Activated T-cell treated with anti-CD3 and anti-CD28 coated beads, Interleukin-2, amount 50 U/mL, for 1 hour (primary cell): ENCODE results near the gene ZBED1.
"Not testable (repeated sequence)": the region's sequence is repeated elsewhere in the genome, so short reads cannot be mapped to it uniquely, and the experiment has no call there.

Experiments used
- DNase-seq: peaks from one replicate; pipeline ENCODE4 v3.0.0-alpha.2; 2020

Gene ZBED1

DNA sequence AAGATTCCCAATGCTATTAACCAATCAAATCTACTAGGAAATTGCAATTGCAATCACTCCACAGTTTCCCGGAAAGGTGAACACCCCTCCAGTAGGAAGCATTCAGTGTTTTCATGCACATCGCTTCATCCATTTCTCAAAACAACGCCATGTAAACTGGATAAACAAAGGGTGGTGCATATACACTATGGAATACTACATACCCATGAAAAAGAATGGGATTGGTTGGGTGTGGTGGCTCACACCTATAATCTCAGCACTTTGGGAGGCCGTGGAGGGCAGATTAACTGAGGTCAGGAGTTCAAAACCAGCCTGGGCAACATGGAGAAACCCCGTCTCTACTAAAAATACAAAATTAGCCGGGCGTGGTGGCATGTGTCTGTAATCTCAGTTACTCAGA lies 29.1 kb downstream of the ZBED1 start:
- no peak for DNase-seq

DNA sequence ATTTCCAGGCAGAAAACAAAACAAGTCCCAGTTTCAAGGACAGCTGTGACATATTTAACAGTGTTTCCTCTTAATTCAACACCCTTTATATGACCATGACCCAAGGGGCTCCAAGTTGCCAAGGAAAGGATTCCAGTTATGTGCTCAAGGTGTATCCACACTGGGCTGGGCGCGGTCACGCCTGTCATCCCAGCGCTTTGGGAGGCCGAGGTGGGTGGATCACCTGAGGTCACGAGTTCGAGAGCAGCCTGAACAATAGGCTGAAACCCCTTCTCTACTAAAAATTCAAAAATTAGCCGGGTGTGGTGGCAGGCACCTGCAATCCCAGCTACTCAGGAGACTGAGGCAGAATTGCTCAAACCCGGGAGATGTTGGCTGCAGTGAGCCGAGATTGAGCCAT lies 29.6 kb downstream of the ZBED1 start:
- not testable (repeated sequence) for DNase-seq

DNA sequence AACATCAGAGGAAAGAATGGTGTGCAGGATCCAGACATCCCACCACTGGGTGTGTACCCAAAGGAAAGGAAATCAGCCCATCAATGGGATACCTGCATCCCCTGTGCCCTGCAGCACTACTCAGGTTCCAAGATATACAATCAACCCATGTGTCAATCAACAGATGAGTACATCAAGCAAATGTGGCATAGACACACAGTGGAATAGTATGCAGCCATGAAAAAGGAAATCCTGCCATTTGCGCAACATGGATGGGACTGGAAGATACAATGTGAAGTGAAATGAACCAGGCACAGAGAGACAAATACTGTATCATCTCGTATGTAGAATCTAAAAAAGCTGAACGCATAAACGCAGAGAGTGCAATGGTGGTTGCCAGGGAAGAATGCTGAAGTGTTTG lies 30.9 kb downstream of the ZBED1 start:
- not testable (repeated sequence) for DNase-seq

DNA sequence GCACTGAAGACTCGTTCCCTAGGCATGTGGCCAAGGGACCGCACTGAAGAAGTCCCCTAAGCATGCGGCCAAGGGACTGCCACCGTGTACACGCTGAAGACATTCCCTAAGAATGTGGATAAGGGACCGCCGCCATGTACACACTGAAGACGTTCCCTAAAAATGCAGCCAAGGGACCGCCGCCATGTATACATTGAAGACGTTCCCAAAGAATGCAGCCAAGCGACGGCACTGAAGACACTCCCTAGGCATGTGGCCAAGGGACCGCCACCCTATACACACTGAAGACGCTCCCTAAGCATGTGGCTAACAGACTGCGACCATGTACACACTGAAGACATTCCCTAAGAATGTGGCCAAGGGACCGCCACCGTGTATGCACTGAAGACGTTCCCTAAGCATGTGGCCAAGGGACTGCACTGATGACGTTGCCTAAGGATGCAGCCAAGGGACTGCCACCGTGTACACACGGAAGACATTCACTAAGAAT lies 31.5 kb downstream of the ZBED1 start:
- DNase-seq, result no peak

DNA sequence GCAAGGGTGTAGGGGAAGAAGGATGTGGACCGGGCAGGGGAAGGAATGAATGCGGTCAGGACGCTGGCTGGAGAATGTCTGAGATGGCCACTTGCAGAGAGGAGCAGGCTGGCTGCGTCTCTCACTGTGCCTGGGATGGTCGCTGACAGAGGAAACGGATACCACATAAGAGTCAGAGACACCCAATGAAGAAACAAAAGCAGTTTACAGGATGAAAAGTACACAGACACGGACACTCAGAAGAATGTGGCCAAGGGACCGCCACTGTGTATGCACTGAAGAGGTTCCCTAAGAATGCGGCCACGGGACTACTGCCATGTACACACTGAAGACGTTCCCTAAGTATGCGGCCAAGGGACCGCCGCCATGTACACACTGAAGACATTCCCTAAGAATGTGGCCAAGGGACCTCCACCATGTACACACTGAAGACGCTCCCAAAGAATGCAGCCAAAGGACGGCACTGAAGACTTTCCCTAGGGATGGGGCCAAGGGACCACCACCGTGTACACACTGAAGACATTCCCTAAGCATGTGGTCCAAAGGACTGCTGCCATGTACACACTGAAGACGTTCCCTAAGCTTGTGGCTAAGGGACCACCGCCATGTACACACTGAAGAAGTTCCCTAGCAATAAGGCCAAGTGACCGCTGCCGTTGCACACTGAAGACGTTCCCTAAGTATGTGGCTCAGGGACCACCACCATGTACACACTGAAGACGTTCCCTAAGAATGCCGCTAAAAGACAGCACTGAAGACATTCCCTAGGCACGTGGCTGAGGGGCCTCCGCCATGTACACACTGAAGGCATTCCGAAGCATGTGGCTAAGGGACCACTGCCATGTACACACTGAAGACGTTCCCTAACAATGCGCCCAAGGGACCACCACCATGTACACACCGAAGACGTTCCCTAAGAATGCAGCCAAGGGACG lies 32.2 kb downstream of the ZBED1 start:
- no peak for DNase-seq

DNA sequence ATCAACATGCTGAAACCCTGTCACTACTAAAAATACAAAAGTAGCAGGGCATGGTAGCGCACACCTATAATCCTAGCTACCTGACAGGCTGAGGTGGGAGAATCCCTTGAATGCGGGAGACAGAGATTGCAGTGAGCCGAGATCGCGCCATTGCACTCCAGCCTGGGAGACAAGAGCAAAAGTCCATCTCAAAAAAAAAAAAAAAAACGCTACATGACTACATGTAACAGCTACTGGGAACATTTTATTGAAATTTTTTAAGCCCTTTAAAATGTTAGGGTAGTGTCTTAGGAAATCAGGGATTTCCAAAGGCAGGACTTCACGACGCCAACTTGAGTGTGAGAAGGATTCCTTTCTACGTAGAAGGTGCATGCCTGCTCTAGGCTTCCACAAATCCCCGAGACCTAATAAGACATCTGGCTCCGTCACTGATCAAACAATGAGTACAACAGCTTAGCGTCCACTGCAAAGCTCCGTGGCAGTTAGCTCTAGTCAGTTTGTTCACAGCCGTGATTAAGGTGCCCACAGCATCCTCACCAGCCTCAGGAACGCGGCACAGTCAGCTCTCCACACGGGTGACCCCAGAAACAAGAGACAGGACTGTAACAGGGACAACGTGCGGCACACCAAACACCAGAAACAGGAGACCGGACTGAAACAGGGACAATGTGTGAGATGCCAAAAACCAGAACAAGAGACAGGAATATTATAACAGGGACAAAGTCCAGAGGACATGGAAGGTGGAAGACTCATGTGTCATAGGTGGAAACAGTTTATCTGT lies 33.7 kb downstream of the ZBED1 start:
- no peak for DNase-seq

DNA sequence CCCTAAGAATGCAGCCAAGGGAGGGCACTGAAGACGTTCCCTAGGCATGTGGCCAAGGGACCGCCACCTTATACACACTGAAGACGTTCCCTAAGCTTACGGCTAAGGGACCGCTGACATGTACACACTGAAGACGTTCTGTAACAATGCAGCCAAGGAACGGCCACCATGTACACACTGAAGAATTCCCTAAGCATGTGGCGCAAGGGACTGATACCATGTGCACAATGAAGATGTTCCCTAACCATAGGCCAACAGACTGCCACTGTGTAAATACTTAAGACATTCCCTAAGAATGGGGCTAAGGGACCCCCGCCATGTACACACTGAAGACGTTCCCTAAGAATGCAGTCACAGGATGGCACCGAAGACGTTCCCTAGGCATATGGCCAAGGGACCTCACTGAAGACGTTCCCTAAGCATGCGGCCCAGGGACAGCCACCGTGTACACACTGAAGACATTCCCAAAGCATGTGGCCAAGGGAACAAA lies 36.1 kb downstream of the ZBED1 start:
- DNase-seq, result no peak

DNA sequence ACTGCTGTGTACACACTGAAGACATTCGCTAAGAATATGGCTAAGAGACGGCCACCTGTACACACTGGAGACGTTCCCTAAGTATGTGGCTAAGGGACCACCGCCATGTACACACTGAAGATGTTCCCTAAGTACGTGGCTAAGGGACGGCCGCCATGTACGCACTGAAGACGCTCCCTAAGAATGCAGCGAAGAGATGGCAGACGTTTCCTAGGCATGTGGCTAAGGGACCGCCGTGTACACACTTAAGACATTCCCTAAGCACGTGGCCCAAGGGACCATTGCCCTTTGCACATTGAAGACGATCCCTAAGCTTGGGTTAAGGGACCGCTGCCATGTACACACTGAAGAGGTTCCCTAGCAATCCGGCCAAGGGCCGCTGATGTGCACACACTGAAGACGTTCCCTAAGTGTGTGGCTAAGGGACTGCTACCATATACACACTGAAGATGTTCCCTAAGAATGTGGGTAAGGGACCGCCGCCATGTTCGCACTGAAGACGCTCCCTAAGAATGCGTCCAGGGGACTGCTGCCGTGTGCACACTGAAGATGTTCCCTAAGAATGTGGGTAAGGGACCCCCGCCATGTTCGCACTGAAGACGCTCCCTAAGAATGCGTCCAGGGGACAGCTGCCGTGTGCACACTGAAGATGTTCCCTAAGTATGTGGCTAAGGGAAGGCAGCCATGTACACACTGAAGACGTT lies 36.7 kb downstream of the ZBED1 start:
- DNase-seq, result no peak

DNA sequence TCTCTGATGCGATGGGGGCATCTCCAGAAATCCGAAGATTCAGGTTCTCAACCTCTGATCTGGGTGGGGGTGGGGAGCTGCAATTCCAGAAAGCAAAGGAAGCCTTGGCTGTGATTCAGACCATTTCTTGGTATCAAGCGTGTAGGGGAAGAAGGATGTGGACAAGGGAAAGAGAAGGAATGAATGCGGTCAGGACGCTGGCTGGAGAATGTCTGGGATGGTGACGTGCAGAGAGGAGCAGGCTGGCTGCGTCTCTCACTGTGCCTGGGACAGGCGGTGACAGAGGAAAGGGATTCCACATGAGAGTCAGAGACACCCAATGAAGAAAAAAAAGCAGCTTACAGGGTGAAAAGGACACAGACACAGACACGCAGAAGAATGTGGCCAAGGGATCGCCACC lies 37.3 kb downstream of the ZBED1 start:
- not testable (repeated sequence) for DNase-seq

DNA sequence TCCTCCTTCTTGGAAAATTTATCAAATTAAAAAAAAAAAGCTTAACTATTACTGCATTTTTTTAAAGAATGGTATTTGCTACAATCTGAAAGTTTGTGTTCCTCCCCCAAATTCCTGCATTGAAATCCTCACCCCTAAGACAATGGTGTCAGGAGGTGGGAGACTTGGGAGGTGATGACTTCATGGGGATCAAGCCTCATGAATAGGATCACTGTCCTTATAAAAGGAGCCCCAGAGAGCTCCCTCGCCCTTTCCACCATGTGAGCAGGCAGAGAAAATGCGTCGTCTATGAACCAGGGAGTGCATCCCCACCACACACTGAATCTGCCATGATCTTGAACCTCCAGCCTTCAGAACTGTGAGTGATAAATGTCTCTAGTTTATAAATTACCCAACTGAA lies 38.0 kb downstream of the ZBED1 start:
- DNase-seq, result no peak

DNA sequence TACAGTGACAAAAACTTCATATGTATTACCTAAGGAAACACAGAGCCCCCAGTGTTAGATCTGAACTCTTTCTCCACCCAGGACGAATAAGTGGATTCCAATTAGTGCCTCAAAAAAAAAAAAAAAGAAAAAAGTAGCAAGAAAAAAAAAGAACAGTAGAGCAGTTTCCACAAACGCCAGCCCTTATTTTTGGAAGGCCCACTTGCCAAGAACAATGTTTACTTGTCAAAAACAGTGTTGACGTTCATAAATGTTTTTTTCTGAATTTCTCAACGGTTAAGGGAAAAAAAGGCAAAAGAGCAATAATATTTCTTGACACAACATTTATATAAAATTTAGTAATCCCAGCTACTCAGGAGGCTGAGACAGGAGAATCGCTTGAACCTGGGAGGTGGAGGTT lies 38.7 kb downstream of the ZBED1 start:
- DNase-seq, result no peak

DNA sequence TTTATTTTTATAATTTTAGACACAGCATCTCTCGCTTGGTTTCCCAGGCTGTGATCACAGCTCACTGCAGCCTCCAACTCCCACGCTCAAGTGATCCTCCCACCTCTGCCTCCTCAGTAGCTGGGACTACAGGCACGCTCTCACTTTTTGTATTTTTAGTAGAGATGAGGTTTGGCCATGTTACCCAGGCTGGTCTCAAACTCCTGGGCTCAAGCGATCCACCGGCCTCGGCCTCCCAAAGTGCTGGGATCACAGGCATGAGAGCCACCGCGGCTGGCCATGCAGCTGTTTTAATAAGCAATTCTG lies 39.1 kb downstream of the ZBED1 start:
- DNase-seq, result no peak

DNA sequence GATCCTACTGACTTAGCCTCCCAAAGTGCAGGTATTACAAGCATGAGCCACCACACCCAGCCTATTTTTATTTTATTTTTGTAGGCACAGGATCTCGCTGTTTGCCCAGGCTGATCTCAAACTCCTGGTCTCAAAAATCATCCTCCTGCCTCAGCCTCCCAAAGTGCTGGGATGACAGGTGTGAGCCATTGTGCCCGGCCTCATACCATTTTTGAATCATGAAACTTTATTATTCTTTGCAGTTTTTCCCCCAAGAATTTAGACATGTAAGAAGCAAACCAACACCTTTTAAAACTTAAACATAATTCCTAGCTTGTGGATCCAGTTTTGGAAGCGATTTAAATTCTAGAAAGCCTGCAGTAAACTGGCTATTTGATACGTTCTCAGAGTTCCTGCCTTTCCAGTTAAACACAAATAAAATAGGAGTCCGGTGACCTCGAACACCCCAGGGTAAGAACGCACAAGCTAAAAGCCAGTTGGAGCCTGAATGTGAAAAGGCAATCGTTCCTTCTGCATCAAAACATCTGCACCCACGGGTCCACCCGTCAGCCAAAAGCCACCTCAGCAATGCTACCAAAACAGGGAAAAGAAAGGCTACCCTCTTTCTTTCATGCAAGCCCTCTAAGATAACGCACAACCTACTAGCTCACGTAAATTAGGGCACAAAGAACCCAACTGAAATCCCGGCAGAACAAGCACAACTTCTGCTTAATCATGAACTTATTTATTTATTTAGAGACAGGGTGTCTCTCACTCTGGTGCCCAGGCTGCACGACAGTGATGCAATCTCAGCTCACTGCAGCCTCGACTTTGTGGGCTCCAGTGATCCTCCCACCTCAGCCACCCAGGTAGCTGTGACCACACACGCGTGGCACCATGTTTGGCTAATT lies 39.7 kb downstream of the ZBED1 start:
- DNase-seq, result not testable (repeated sequence)

DNA sequence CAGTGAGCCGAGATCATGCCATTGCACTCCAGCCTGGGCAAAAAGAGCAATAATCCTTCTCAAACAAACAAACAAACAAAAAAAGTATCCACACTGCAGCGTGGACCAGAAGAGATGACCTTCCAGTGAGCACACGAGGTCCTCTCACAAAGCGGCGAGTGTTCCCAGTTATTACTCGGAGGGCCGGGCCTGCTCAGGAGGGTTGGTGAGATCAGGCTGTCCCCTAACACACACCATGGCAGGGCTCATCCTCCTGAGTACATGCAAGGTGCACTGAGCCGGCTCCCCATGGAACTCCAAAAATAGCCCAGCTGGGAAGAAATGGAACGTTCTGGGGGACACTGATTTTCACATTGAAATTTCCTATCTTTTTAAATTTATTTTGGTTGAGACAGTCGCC lies 40.7 kb downstream of the ZBED1 start:
- not testable (repeated sequence) for DNase-seq

DNA sequence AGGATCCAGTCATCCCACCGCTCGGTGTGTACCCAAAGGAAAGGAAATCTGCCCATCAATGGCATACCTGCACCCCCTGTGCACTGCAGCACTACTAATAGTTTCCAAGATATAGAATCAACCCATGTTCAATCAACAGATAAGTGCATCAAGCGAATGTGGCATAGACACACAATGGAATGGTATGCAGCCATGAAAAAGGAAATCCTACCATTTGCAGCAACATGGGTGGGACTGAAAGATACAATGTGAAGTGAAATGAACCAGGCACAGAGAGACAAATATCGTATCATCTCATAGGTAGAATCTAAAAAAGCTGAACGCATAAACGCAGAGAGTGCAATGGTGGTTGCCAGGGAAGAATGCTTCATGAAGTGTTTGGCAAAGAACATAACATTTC lies 42.5 kb downstream of the ZBED1 start:
- no peak for DNase-seq

DNA sequence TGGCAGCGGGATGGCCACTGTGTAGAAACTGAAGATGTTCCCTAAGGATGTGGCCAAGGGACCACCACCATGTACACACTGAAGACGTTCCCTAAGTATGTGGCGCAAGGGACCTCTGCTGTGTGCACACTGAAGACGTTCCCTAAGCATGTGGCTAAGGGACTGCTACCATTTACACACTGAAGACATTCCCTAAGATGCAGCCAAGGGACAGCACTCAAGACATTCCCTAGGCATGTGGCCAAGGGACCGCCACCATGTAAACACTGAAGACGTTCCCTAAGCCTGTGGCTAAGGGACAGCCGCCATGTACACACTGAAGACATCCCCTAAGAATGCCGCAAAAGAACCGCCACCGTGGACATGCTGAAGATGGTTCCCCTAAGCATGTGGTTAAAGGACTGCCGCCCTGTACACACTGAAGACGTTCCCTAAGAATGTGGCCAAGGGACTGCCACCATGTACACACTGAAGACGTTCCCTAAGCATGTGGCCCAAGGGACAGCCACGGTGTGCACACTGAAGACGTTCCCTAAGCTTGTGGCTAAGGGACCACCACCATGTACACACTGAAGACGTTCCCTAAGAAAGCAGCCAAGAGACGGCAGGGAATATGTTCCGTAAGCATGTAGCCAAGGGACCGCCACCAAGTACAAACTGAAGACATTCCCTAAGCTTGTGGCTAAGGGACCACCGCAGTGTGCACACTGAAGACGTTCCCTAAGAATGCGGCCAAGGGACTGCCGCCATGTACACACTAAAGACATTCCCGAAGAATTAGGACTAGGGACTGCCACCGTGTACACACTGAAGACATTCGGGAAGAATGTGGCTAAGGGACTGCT lies 43.3 kb downstream of the ZBED1 start:
- no peak for DNase-seq

DNA sequence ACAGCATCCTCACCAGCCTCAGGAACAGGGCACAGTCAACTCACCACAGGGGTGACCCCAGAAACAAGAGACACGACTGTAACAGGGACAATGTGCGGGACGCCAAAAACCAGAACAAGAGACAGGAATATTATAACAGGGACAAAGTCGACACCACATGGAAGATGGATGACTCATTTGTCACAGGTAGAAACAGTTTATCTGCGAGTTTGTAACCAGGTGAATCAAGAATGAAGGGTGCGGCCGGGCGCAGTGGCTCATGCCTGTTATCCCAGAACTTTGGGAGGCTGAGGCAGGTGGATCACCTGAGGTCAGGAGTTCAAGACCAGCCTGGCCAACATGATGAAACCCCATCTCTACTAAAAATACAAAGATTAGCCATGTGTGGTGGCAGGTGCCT lies 44.7 kb downstream of the ZBED1 start:
- not testable (repeated sequence) for DNase-seq

DNA sequence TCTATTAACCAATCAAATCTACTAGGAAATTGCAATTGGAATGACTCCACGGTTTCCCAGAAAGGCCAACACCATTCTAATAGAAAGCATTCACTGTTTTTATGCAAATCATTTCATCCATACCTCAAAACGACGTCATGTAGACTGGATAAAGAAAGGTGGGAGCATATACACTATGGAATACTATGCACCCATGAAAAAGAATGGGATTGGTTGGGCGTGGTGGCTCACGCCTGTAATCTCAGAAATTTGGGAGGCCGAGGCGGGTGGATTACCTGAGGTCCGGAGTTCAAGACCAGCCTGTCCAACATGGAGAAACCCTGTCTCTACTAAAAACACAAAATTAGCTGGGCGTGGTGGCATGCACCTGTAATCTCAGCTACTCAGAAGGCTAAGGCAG lies 46.2 kb downstream of the ZBED1 start:
- not testable (repeated sequence) for DNase-seq

DNA sequence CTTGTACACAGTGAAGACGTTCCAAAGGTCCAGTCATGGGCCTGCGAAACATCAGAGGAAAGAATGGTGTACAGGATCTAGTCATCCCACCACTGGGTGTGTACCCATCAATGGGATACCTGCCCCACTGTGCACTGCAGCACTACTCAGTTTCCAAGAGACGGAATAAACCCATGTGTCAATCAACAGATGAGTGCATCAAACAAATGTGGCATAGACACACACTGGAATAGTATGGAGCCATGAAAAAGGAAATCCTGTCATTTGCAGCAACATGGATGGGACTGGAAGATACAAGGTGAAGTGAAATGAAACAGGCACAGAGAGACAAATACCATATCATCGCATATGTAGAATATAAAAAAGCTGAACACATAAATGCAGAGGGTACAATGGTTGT lies 48.0 kb downstream of the ZBED1 start:
- no peak for DNase-seq

DNA sequence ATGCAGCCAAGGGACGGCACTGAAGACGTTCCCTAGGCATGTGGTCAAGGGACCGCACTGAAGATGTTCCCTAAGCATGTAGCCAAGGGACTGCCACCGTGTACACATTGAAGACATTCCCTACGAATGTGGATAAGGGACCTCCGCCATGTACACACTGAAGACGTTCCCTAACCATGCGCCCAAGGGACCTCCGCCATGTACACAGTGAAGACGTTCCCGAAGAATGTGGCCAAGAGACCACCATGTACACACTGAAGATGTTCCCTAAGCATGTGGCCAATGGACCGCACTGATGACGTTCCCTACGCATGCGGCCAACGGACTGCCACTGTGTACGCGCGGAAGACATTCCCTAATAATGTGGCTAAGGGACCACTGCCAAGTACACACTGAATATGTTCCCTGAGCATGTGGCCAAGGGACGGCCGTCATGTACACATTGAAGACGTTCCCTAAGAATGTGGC lies 48.4 kb downstream of the ZBED1 start:
- DNase-seq, result no peak
